Activated CD8-positive, alpha-beta T cell treated with anti-CD3 and anti-CD28 coated beads, Interleukin-2, amount 10 ng/mL, durations not matched to agents 7 days and 5 days (primary cell): ENCODE results near the gene OXNAD1. TPM values are rescaled to one million over a fixed set of nuclear protein-coding genes. Genes with fewer than 3 reads are reported as not detected.

Source experiments
- ATAC-seq: fragments of 150-1000 bp; cut with Tn5 transposase; one replicate; pipeline ENCODE4 v1.10.0; 2021; ENCODE audit warnings: moderate library complexity
- CTCF ChIA-PET: fragments of 350-600 bp; sonication (Branson Sonifier 250); formaldehyde crosslinking; loops from one replicate; lab custom pipeline; 2021; ENCODE audit warnings: antibody characterized with exemption; lab: Charles Lee
- POLR2A ChIA-PET: fragments of 350-600 bp; sonication (Branson Sonifier 250); formaldehyde crosslinking; loops from one replicate; lab custom pipeline; 2021; ENCODE audit warnings: antibody characterized with exemption; lab: Charles Lee
- DNase-seq: peaks from one replicate; pipeline ENCODE4 v3.0.0-alpha.2; 2020
- H3K27ac Mint-ChIP-seq: one replicate; pipeline ENCODE4 v1.8.0; 2021; ENCODE audit warnings: mild to moderate bottlenecking, mixed read lengths
- H3K27me3 Mint-ChIP-seq: one replicate; pipeline ENCODE4 v1.8.0; 2021; ENCODE audit warnings: low read depth, mixed read lengths
- H3K36me3 Mint-ChIP-seq: one replicate; pipeline ENCODE4 v1.8.0; 2021; ENCODE audit warnings: low read depth, mixed read lengths
- H3K4me1 Mint-ChIP-seq: one replicate; pipeline ENCODE4 v1.8.0; 2021; ENCODE audit warnings: low read depth, mixed read lengths
- H3K4me3 Mint-ChIP-seq: one replicate; pipeline ENCODE4 v1.8.0; 2021; ENCODE audit warnings: mild to moderate bottlenecking, mixed read lengths
- H3K9me3 Mint-ChIP-seq: one replicate; pipeline ENCODE4 v1.8.0; 2022; ENCODE audit warnings: mixed read lengths; ENCODE audit not compliant: insufficient read depth
- total RNA-seq, 2 experiments: library from RNA; stranded (reverse); gene quantifications; one replicate each; pipeline ENCODE4 v1.2.3, GENCODE V29; 2021

The OXNAD1 gene
- total RNA-seq, 2 experiments from 2014 or later, result 68.2 to 69.1 TPM

DNA sequence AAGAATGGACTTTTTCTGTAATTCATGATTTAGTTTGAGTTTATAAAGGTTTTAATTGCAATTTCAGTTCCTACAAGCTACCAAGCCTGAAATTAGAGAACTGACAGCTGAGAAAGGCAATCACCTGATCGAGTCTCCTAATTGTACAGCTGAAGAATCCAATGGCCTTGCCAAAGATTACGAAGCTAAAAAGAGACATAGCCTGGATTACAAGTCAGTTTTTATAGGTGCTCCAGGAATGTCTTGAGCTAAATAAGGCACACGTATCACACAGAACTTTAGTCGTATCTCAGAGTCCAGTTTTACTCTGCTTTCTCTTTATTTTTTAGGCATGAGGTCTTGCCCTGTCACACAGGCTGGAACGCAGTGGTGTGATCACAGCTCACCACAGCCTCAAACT, 6.8 kb upstream of the OXNAD1 start:
- ChIA-PET CTCF (interaction anchor here (3.2 kb wide), 1 partner anchor 10 kb away, joined by 18 read pairs; no protein-coding TSS in a partner anchor), POLR2A (no interaction called here)
- H3K27ac Mint-ChIP-seq, result no peak overlapping the region
- H3K4me3 Mint-ChIP-seq, result no peak overlapping the region
- H3K36me3 Mint-ChIP-seq, result peaks cover 10% of the 10 kb centered on the region
- no peaks in the 10 kb centered on the region for H3K27me3 Mint-ChIP-seq
- H3K9me3 Mint-ChIP-seq, result no peaks in the 10 kb centered on the region
- ATAC-seq (no peak), DNase-seq (no peak)
- H3K4me1 Mint-ChIP-seq, result peaks cover 20% of the 10 kb centered on the region

DNA sequence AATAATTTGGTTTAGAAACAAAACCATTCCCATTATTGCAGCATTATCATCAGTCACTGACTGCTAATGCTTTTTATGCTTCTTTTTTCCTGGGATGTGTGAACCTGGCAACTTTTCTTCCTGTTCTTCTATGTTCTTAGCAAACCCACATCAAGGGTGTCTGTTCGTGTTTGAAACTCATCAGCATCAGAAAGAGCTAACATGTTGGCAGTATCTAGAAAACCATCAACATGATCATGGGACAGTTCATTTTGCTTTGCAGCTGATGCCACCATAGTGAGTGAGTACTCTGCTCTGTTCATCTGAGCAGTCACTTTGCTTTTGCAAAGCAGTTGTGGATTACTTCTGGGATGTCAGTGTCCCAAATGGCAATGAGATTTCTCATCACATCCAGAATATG, 6.1 kb upstream of the OXNAD1 start:
- no peak for DNase-seq
- Mint-ChIP-seq H3K4me3 (no peak overlapping the region), H3K4me1 (peaks cover 19% of the 10 kb centered on the region), H3K27me3 (no peaks in the 10 kb centered on the region), H3K9me3 (no peaks in the 10 kb centered on the region), H3K27ac (peak overlapping the region; percentile 31), H3K36me3 (peaks cover 10% of the 10 kb centered on the region)
- CTCF ChIA-PET, result interaction anchor here (3.2 kb wide), 1 partner anchor 11 kb away, joined by 18 read pairs; no protein-coding TSS in a partner anchor
- POLR2A ChIA-PET, result no interaction called here
- no peak for ATAC-seq

- no peaks in the 10 kb centered on the region for H3K9me3 Mint-ChIP-seq
- H3K4me1 Mint-ChIP-seq, result peaks cover 14% of the 10 kb centered on the region
- H3K4me3 Mint-ChIP-seq, result no peak overlapping the region
- peaks cover 12% of the 10 kb centered on the region for H3K36me3 Mint-ChIP-seq
- H3K27ac Mint-ChIP-seq, result no peak overlapping the region
- DNase-seq (no peak), ATAC-seq (no peak)
- POLR2A ChIA-PET, result no interaction called here
- no peaks in the 10 kb centered on the region for H3K27me3 Mint-ChIP-seq
- CTCF ChIA-PET, result no interaction called here
Observed at GRCh38 chr3:16260046-16260445, 5.0 kb upstream of the OXNAD1 start.

DNA sequence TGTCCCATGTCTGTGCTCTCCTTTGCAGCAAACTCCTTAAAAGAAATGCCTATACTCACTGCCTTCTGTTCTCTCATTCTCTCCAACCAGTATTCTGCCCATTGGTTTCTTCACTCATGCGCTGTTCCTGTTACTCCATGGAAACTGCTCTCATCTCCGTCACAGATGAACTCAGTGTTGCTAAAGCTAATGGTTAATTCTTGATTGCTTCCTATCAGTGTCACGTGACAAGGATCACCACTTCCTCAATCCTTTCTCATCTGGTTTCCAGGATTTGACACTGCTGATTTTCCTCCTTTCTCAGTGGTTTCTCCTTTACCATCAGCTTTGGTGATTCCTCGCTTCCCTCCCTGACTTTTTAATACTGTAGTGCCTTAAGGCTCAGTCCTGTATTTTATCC, 2.8 kb upstream of the OXNAD1 start:
- DNase-seq (no peak), ATAC-seq (no peak)
- Mint-ChIP-seq H3K4me1 (peaks cover 23% of the 10 kb centered on the region), H3K27ac (no peak overlapping the region), H3K27me3 (no peaks in the 10 kb centered on the region), H3K9me3 (no peaks in the 10 kb centered on the region), H3K36me3 (peaks cover 12% of the 10 kb centered on the region), H3K4me3 (no peak overlapping the region)
- CTCF ChIA-PET, result no interaction called here
- POLR2A ChIA-PET, result no interaction called here

DNA sequence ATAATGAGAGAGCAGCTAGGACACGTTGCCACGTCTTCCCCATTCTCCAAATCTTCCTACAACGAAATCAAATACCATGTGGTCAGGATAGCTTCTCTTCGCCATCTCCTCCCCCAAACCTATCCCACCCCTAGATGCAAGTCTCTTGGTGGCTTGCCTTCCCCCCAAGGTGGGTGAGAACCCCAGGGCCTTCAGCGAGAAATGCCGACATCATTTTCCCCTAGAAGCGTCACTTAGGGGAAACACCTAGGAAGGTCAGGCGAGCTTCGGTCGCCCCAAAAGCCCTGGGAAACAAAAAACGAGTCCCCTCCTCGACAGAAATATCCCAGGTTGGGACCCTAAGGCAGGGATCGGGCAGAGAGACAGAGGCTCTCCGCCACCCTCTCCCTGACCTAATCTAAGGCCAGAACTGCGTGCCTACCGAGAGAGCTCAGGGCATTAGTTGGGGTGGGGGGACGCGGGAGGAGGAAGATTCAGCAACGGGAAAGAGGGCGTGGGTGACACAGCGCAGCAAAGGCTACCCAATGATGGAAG, 771 bp upstream of the OXNAD1 start:
- no peaks in the 10 kb centered on the region for H3K9me3 Mint-ChIP-seq
- ATAC-seq (no peak), DNase-seq (no peak)

GRCh38 chr3:16265455-16265786, 409 bp downstream of the OXNAD1 start:
- ChIA-PET POLR2A (interaction anchor here (0.9 to 2.2 kb wide), 8 partner anchors 17 to 220 kb away, joined by 3 to 12 read pairs (median 5); no protein-coding TSS in a partner anchor), CTCF (interaction anchor here (0.7 to 9.7 kb wide), 14 partner anchors 11 to 264 kb away, joined by 3 to 114 read pairs (median 6); no protein-coding TSS in a partner anchor)
- DNase-seq (no peak), ATAC-seq (no peak)
- no peaks in the 10 kb centered on the region for H3K9me3 Mint-ChIP-seq
- peak overlapping the region; percentile 98 for H3K27ac Mint-ChIP-seq
- peaks cover 30% of the 10 kb centered on the region for H3K4me1 Mint-ChIP-seq
- no peaks in the 10 kb centered on the region for H3K27me3 Mint-ChIP-seq
- peaks cover 9% of the 10 kb centered on the region for H3K36me3 Mint-ChIP-seq
- H3K4me3 Mint-ChIP-seq, result peak overlapping the region; percentile 98

More for the DNA sequence above, 771 bp upstream of the OXNAD1 start:
- Mint-ChIP-seq H3K27ac (peak overlapping the region; percentile 98), H3K36me3 (peaks cover 9% of the 10 kb centered on the region), H3K27me3 (no peaks in the 10 kb centered on the region), H3K4me1 (peaks cover 31% of the 10 kb centered on the region), H3K4me3 (peak overlapping the region; percentile 98)
- POLR2A ChIA-PET, result interaction anchor here (0.9 to 2.2 kb wide), 9 partner anchors 22 to 1165 kb away, joined by 3 to 12 read pairs (median 3); partner anchors contain the start of gene RBSN
- CTCF ChIA-PET, result interaction anchor here (0.6 to 9.7 kb wide), 13 partner anchors 10 to 932 kb away, joined by 3 to 114 read pairs (median 4); partner anchors contain the start of gene SH3BP5

DNA sequence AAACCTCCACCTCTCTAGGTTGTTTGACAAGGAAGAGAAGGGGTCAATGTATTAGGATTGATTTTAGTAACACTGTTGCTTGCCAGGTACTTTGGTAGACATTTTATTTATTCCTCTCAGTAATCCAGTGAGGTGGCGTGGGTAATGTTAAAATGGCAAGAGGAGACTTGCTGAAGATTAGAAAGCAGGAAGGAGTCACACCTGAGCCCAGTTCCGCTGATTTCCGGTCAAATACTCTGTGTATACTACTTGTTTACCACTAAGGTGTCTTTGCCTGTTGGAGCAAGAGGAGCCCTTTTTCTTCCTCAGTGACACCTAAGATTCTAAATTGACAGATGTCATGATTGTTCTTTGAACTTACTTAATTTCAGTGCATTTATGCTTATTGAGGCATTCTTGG, 1.7 kb downstream of the OXNAD1 start:
- ATAC-seq, result no peak
- H3K27me3 Mint-ChIP-seq, result no peaks in the 10 kb centered on the region
- DNase-seq, result no peak
- peaks cover 30% of the 10 kb centered on the region for H3K4me1 Mint-ChIP-seq
- ChIA-PET CTCF (interaction anchor here (0.9 to 9.7 kb wide), 9 partner anchors 16 to 288 kb away, joined by 3 to 114 read pairs (median 7); no protein-coding TSS in a partner anchor), POLR2A (interaction anchor here (1.3 kb wide), 1 partner anchor 46 kb away, joined by 3 read pairs; no protein-coding TSS in a partner anchor)
- H3K36me3 Mint-ChIP-seq, result peaks cover 14% of the 10 kb centered on the region
- H3K27ac Mint-ChIP-seq, result peak overlapping the region; percentile 22
- H3K4me3 Mint-ChIP-seq, result no peak overlapping the region
- H3K9me3 Mint-ChIP-seq, result no peaks in the 10 kb centered on the region

DNA sequence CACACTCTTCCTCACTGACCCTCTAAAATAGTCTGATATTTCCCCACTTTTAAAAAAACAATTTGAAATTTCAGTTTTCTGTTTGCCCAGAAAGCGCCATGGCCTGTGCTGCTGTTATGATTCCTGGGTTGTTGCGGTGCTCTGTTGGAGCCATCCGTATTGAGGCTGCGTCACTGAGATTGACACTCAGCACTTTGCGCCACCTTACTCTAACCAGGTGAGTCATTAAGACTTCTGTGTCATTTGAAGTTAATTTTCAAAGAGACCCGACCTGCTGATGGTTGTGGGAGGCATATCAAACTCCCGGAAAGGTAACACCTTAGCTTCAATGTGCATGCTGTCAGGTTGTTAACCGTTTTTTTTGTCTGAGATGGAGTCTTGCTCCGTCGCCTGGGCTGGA, 5.8 kb downstream of the OXNAD1 start:
- CTCF ChIA-PET, result interaction anchor here (2.5 to 9.7 kb wide), 4 partner anchors 12 to 280 kb away, joined by 13 to 114 read pairs (median 61); no protein-coding TSS in a partner anchor
- ATAC-seq, result no peak
- POLR2A ChIA-PET, result no interaction called here
- no peak for DNase-seq
- H3K4me3 Mint-ChIP-seq, result no peak overlapping the region
- H3K36me3 Mint-ChIP-seq, result peaks cover 27% of the 10 kb centered on the region
- no peaks in the 10 kb centered on the region for H3K27me3 Mint-ChIP-seq
- peaks cover 22% of the 10 kb centered on the region for H3K4me1 Mint-ChIP-seq
- H3K27ac Mint-ChIP-seq, result no peak overlapping the region
- no peaks in the 10 kb centered on the region for H3K9me3 Mint-ChIP-seq

DNA sequence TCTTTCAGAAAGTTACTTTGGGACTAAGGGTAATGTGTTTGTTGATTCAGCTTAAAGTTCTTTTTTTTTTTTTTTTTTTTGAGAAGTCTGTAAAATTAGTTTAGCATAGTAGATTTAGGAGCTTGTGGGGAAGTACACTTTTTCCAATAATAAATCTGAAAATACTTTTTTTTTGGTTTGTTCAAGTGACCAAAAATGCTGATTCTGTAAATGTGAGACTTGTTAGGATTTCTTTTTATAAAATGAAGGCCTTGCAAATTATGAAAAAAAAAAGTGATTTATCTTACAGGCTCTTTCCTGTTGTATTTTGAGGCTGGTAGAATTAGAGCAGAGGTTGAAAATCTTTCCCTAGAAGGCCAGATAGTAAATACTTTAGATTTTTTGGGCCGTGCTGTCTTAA, 7.6 kb downstream of the OXNAD1 start:
- ChIA-PET POLR2A (interaction anchor here (1.6 kb wide), 1 partner anchor 13 kb away, joined by 6 read pairs; no protein-coding TSS in a partner anchor), CTCF (interaction anchor here (1.0 to 9.7 kb wide), 7 partner anchors 11 to 278 kb away, joined by 3 to 114 read pairs (median 13); no protein-coding TSS in a partner anchor)
- H3K9me3 Mint-ChIP-seq, result no peaks in the 10 kb centered on the region
- peaks cover 7% of the 10 kb centered on the region for H3K4me1 Mint-ChIP-seq
- H3K27me3 Mint-ChIP-seq, result no peaks in the 10 kb centered on the region
- ATAC-seq (no peak), DNase-seq (no peak)
- no peak overlapping the region for H3K4me3 Mint-ChIP-seq
- H3K36me3 Mint-ChIP-seq, result peaks cover 29% of the 10 kb centered on the region
- no peak overlapping the region for H3K27ac Mint-ChIP-seq

- H3K9me3 Mint-ChIP-seq, result no peaks in the 10 kb centered on the region
- H3K4me1 Mint-ChIP-seq, result peaks cover under 1% of the 10 kb centered on the region
- ATAC-seq, result no peak
- POLR2A ChIA-PET, result interaction anchor here (1.6 kb wide), 1 partner anchor 12 kb away, joined by 6 read pairs; no protein-coding TSS in a partner anchor
- H3K27me3 Mint-ChIP-seq, result no peaks in the 10 kb centered on the region
- peaks cover 33% of the 10 kb centered on the region for H3K36me3 Mint-ChIP-seq
- H3K4me3 Mint-ChIP-seq, result no peak overlapping the region
- no peak for DNase-seq
- CTCF ChIA-PET, result interaction anchor here (1.1 to 2.0 kb wide), 3 partner anchors 9 to 26 kb away, joined by 3 to 6 read pairs (median 3); no protein-coding TSS in a partner anchor
- H3K27ac Mint-ChIP-seq, result no peak overlapping the region
Observed at GRCh38 chr3:16273867-16274266, 8.9 kb downstream of the OXNAD1 start.

GRCh38 chr3:16277471-16277870, 12.5 kb downstream of the OXNAD1 start:
- ATAC-seq, result no peak
- no peaks in the 10 kb centered on the region for H3K27me3 Mint-ChIP-seq
- ChIA-PET CTCF (interaction anchor here (1.1 to 1.2 kb wide), 2 partner anchors 8 to 9 kb away, joined by 3 read pairs; no protein-coding TSS in a partner anchor), POLR2A (interaction anchor here (0.8 kb wide), 1 partner anchor 9 kb away, joined by 3 read pairs; no protein-coding TSS in a partner anchor)
- no peaks in the 10 kb centered on the region for H3K9me3 Mint-ChIP-seq
- H3K36me3 Mint-ChIP-seq, result peaks cover 23% of the 10 kb centered on the region
- H3K27ac Mint-ChIP-seq, result no peak overlapping the region
- no peak overlapping the region for H3K4me3 Mint-ChIP-seq
- H3K4me1 Mint-ChIP-seq, result no peaks in the 10 kb centered on the region
- no peak for DNase-seq
